Ovary (tissue), 3 donors: ENCODE results near the gene GABRQ.

ENCODE experiments used
- POLR2A ChIP-seq: fragments of 450-650 bp; IDR thresholded peaks from one replicate; pipeline ENCODE4 v1.6.1; 2017; ENCODE audit warnings: antibody characterized with exemption, mild to moderate bottlenecking, moderate library complexity
- TF ChIP-seq, protein P1 (sequence below), 3 donors: fragments of 450-650 bp in 2 of 3; fragments of 200-600 bp in 1 of 3; IDR thresholded peaks; one replicate each; pipeline versions ENCODE4 v1.5.1 to v1.8.0; 2016 to 2022; ENCODE audit warnings: antibody characterized with exemption in 3 of 3, mild to moderate bottlenecking in 1 of 3
- donor health status: DM: no; HTN: no; CAD: no.

DNA sequence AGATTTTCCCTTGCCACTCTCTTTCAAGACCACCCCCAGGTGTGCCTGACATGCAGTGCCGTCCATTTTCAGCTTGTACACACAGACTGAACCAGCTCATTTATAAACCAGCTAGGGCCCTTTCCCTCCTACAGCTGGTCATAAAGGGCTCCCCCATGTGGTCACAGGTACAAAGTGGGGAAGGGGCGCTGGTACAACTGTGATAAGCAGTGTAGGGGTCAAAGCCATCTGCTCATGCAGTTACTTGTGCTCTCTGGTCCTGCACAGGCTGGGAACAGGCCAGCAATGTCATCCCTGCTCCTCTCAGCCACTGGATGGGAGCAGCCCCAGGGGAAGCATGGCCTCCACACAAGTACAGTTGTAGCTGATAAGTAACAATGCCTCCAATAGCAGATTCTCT is 20.6 kb downstream of the GABRQ start:
- TF ChIP-seq, protein P1, sequence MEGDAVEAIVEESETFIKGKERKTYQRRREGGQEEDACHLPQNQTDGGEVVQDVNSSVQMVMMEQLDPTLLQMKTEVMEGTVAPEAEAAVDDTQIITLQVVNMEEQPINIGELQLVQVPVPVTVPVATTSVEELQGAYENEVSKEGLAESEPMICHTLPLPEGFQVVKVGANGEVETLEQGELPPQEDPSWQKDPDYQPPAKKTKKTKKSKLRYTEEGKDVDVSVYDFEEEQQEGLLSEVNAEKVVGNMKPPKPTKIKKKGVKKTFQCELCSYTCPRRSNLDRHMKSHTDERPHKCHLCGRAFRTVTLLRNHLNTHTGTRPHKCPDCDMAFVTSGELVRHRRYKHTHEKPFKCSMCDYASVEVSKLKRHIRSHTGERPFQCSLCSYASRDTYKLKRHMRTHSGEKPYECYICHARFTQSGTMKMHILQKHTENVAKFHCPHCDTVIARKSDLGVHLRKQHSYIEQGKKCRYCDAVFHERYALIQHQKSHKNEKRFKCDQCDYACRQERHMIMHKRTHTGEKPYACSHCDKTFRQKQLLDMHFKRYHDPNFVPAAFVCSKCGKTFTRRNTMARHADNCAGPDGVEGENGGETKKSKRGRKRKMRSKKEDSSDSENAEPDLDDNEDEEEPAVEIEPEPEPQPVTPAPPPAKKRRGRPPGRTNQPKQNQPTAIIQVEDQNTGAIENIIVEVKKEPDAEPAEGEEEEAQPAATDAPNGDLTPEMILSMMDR (IDR thresholded peaks at IDR 0.05): no peak
- no peak for TF ChIP-seq POLR2A
